ENCODE results near the gene RBM6.

DNA sequence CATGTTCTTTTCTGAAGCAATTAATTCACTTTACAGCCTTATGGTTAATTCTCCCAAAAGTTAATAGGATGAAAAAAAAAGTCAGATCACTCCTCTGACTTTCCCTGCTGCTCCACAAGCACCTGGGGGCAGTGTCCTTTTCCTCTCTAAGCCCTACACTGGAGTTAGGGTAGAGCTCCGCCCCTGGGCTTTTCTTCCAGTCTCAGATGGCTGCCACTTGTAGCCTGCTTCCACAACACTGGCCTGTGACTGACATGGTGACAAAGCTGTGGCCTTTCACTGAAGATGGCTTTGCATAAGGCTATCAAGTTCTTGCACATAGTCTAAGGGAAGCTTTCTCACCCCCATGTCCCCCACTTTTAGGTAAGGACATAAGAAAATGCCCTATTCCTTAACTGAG is 9.0 kb upstream of the RBM6 start:
- TF ChIP-seq, protein P1, sequence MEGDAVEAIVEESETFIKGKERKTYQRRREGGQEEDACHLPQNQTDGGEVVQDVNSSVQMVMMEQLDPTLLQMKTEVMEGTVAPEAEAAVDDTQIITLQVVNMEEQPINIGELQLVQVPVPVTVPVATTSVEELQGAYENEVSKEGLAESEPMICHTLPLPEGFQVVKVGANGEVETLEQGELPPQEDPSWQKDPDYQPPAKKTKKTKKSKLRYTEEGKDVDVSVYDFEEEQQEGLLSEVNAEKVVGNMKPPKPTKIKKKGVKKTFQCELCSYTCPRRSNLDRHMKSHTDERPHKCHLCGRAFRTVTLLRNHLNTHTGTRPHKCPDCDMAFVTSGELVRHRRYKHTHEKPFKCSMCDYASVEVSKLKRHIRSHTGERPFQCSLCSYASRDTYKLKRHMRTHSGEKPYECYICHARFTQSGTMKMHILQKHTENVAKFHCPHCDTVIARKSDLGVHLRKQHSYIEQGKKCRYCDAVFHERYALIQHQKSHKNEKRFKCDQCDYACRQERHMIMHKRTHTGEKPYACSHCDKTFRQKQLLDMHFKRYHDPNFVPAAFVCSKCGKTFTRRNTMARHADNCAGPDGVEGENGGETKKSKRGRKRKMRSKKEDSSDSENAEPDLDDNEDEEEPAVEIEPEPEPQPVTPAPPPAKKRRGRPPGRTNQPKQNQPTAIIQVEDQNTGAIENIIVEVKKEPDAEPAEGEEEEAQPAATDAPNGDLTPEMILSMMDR (IDR thresholded peaks at IDR 0.05), result peak in 1 of 12 donors; percentile 3
- no peak for TF ChIP-seq POLR2A (IDR thresholded peaks at IDR 0.05)

All from heart left ventricle (tissue), 13 donors.